GM18499 (cell line): ENCODE data around the gene CCDC24.

Source experiments
- ATAC-seq: cut with Tn5 transposase; IDR thresholded peaks from one replicate; pipeline ENCODE4 v1.9.1; 2021; ENCODE audit warnings: moderate number of reproducible peaks; ENCODE audit not compliant: insufficient read depth, unreplicated experiment

CCDC24 gene

DNA sequence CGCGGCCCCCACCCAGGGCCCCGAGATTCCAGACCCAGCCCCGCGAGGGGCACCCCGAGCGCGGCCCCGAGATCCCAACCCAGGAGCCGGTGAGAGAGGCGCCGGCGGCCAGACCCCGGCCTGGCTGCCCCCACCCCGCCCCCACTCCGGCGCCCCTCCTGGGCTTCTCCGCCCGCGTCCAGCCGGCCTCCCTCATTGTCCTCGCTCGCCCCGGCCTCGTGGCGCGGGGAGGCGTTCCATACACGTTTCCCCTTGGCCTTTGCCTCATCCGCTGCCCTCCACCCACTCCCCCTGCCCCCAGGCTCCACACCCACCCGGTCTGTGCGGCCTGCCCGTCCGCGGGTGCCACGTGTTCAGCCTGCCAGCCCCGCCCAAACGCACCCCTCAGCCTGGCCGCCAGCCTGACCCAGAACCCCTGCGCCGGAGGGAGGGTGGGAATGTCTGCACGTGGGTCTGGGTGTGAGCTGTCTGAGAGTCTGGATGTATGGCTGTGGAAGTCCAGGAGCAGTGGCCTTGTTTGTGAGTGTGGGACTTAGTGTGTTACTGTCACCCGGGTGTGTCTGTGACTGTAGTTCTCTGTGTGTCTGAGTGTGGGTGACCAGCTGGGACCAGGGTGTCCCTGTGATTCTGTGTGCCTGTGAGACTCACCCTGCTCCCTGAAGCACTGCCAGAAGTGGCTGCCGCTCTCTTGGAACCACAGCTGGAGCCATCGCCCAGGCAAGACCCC, 11.7 kb upstream of the CCDC24 start:
- ATAC-seq, result no peak

DNA sequence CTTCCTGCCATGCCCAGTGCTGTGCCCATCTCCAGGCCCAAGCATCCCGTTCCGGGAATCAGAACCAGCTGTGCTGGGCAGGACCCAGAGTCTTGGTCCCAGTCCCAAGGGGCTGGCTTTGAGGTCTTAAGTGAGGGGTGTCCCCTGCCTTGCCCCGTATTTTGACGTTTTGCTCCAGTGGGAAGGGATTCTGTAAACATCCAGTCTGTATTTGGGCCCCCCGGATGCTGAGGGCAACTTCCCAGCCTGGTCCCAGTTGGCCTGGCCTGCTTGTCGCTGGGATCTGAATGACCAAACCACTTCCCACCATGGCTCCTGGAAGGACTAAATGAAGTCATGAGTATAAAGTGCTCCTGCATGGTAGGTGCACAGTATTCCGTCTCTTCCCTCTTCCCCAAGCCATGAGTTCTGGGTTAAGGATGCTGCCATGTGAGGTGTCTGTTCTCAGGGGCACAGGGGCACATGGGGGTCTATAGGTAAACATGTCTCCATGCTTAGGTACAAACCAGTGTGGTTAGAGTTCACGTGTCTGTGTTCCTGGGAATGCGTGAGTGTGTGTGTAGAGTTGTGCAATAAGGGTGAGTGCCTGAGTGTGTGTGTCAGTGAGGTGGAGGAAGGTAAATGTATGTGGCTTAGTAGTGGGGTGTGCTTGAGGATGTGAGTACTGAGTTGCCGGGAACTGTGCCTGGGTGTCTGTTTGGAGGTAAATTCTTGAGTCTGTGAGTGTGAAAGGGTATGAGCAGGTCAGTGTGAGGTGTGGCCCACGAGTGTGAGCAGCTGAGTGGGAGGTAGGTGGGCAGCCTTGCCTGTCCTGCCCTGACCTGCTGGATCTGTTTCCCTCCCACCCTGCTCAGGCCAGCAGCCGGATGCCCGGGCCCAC, 10.9 kb upstream of the CCDC24 start:
- no peak for ATAC-seq

DNA sequence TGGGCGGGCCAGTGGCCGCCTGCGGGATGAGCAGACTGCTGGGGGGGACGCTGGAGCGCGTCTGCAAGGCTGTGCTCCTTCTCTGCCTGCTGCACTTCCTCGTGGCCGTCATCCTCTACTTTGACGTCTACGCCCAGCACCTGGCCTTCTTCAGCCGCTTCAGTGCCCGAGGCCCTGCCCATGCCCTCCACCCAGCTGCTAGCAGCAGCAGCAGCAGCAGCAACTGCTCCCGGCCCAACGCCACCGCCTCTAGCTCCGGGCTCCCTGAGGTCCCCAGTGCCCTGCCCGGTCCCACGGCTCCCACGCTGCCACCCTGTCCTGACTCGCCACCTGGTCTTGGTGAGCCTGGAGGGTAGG, 10.3 kb upstream of the CCDC24 start:
- ATAC-seq, result no peak

DNA sequence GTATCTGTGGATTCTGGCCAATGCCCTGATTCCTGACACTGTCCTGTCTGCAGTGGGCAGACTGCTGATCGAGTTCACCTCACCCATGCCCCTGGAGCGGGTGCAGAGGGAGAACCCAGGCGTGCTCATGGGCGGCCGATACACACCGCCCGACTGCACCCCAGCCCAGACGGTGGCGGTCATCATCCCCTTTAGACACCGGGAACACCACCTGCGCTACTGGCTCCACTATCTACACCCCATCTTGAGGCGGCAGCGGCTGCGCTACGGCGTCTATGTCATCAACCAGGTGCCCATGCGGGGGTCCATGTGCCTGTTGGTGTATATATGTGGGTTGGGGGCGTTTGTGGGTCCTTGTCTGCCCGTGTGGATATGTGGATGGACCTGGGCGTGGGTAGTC, 9.8 kb upstream of the CCDC24 start:
- no peak for ATAC-seq

DNA sequence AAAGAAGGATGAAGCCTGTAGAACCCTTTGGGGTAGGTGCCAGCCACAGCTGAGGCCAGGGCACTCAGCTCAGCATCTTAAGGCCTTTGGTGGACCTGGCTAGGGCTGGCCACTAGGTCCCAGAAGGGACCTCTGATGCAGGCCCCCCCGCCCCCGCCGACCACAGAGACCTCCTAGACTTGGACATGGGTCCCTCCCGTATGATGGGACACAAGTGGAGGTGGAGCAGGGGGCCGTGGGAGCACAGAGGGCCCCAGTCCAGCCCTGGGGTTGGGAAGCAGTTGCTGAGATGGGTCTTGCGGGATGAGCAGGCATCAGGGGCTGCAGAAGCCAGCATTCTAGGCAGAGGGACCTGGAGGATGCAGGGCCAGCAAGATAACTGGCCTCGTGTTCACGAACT, 9.2 kb upstream of the CCDC24 start:
- no peak for ATAC-seq

DNA sequence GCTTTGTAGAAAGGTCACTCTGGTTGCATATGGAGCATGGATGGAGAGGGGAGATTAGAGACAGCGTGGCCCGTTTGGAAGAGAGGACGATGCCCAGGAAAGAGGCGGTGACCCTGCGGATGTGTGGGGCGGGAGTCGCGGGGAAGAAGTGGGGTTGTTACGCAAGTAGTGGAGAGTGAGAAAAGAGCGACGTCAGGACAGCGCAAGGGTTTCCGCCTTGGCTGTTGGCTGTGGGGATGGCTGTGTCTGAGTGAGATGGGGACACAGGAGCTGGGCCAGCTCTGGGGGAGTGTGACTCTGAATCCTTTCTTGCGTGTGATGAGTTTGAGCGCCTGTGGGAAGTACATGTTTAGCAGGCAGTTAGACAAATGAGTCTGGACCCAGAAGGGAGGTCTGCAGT, 8.6 kb upstream of the CCDC24 start:
- ATAC-seq, result no peak

DNA sequence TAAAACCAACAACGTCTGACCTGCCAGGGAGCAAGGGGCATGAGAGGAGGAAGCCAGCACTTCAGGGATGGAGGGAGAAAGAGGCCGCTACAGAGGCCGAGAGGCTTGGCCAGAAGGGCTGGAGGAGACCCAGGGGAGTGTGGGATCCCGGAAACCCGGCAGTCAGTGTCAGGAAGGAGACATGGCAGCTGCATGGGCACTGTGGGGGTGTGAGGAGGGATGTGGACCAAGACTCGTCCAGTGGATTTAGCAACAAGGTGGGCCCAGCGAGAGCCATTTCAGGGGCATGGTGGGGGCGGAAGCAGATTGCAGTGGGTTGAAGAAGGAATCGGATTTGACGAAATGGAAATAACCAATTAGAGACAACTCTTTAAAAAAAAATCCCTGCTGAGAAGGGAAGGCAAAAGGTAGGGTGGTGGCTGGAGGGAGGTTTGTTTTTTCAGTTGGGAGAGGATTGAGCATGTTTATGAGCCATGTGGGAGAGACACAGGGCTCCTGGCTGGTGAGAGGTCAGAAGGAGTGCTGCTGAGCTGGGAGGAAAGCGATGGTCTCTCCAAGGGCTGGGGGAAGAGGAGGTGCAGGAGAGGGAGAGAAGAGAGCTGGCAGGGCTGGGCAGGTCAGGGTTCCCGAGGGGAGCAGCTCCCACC, 8.0 kb upstream of the CCDC24 start:
- no peak for ATAC-seq

DNA sequence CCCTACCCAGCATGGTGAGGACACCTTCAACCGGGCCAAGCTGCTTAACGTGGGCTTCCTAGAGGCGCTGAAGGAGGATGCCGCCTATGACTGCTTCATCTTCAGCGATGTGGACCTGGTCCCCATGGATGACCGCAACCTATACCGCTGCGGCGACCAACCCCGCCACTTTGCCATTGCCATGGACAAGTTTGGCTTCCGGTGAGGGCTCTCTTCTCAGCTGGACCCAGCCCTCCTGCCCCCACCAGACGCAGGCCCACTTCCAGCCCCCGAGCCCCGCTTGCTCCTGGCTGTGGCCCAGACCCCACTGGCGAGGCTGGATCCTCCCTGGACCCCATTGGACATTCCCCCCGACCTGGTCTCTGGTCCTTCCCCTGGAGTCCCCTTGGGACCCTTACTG, 6.5 kb upstream of the CCDC24 start:
- ATAC-seq, result no peak

DNA sequence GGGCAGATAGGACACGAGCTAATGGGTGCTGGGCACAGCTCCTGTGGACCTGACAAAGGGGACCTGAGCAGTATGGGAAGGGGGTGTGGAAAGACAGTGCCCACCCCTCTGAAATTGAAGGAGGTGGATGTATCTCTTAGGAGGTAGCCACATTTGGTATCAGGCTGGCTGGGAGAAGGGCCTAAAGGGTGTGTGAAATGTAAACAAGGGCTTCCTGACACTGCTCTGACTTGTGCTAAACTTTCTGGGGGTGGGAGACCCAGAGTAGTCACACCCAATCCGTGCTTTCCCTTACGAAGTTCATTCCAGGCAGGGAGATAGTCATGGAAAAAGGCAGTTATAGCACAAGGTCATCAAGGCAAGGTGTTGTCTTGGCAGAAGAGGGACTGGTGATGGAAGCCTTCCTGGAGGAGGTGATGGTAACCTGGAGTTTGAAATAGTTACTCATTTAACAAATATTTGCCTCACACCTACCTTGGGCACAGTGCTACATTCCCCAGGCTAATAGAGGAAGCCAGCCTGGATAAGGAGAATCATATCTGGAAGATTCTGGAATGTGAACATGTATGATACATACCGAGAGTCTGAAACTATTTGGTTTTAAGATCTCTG, 5.3 kb upstream of the CCDC24 start:
- ATAC-seq, result no peak

DNA sequence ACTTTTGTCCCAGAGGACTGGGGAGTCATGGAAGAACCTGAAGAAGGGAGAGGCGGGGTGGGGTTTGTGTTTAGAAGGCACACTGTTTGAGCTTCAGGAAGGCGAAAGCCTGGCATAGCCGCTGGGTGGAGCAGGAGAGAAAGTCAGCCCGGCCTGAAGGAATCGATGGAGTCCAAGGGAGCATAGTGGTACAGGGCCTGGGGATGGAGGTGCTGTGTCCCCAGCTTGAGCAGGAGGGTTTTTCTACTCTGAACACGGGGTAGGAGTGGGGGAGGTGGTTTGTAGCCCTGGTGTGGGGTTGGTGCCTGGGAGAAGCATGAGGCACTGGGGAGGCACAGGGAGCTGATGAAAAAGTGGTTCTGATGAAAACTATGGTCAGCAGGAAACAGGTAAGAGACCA, 4.7 kb upstream of the CCDC24 start:
- no peak for ATAC-seq

DNA sequence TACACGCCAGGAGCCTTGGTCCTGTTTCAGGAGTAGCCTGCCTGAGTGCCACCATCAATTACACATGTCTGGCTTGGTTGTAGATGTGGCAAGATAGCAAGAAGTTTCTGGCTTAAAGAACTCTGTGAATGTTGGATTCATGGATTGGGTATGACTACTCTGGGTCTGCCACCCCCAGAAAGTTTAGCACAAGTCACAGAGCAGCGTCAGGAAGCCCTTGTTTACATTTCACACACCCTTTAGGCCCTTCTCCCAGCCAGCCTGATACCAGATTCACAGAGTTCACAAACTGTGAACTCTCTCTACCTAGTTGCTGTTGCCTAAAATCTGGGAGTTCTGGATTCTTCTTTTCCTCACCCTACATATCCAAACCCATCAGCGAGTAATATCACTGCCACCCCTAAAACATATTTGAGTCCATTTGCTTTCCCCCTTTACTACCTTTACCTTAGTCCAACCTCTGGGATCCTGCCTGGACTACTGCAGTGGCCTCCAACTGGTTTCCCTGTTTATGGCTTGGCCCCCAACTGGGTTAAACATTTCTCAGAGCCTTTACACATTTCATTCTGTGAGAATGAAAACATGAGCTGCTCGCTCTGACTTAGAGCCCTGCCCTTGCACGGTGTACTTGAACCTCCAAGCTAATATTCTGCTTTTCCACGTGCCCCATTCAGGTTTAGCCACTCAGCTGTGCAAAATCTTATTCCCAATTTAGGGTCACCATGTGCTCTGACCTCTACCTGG, 4.1 kb upstream of the CCDC24 start:
- no peak for ATAC-seq

DNA sequence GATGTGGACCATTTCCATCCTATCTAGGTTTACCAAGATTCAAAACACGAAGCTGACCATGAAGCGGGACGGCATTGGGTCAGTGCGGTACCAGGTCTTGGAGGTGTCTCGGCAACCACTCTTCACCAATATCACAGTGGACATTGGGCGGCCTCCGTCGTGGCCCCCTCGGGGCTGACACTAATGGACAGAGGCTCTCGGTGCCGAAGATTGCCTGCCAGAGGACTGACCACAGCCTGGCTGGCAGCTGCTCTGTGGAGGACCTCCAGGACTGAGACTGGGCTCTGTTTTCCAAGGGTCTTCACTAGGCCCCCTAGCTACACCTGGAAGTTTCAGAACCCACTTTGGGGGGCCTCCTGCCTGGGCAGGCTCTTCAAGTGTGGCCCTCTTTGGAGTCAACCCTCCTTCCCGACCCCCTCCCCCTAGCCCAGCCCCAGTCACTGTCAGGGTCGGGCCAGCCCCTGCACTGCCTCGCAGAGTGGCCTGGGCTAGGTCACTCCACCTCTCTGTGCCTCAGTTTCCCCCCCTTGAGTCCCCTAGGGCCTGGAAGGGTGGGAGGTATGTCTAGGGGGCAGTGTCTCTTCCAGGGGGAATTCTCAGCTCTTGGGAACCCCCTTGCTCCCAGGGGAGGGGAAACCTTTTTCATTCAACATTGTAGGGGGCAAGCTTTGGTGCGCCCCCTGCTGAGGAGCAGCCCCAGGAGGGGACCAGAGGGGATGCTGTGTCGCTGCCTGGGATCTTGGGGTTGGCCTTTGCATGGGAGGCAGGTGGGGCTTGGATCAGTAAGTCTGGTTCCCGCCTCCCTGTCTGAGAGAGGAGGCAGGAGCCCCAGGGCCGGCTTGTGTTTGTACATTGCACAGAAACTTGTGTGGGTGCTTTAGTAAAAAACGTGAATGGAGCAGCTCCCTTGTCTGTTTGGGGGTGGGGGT, 864 bp upstream of the CCDC24 start:
- ATAC-seq, result no peak

DNA sequence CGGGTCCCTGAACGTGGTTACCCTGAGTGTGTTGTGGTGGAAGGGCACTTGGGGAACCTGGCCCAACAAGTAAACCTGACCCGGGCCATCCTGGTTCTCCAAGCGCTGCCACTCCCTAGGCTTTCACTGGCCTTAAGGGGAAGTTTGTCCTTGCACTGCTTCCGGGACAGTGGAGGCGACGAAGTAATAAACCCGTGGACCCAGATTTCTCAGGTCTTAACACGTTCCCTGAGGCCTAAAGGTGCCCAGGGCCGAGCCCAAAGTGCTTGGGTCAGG, 261 bp upstream of the CCDC24 start:
- no peak for ATAC-seq

DNA sequence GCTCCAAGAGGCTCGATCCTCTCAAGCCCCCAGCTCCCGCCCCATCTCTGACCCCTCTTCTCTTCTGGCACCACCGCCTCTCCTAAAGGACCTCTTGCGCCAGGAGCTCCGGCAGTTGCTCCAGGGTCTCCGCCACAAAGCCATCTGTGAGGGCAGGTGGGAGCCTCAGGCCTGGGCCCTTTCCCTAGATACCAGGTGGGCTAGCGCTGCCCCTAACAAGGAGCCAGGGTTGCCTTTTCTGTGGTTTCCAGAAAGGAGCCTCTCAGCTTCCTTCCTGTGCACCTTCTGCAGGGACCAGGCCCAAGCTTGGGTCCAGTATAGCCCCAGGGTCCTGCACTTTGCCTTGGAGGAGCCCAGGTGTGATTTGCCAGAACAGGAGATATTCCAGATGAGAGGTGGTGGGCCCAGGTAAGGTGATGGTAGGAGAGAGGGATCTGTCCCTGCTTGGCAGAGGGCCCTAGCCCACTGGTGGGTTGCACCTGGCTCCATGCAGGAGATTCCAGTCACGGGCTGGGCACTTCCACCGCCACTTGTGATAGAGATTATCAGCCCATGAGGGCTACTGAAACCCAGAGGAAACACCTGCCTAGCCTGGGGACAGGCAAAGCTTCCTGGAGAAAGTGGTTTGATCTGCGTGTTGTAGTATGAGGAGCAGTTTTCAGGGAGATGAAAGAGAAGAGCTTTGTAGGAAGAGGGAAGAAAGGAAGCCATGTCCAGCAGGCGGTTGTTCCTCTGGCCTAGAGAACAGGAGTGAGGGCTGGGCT, 1.0 kb downstream of the CCDC24 start:
- no peak for ATAC-seq

DNA sequence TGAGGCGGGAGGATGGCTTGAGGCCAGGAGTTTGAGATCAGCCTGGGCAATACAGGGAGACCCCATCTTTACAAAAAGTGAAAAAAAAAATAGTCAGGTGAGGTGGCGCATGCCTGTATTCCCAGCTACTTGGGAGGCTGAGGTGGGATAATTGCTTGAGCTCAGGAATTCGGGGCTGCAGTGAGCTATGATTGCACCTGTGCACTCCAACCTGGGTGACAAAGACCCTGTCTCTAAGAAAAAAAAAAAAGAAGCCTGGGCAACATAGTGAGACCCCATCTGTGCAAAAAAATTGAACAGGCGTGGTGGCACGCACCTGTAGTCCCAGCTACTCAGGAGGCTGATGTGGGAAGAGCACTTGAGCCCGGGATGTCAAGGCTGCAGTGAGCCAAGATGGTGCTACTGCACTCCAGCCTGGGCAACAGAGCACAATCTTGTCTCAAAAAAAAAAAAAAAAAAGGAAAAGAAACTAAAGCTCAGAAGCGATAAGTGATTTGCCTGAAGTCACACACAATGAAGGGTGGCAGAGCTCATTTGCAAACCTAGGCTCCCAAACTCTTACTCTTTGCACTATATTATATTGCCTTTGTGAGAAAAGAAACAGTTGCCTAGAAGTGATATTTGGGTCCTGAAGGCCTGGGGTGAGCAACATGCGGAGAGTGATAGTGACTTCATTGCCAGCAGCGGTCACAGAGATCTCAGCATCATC, 2.0 kb downstream of the CCDC24 start:
- ATAC-seq, result no peak

DNA sequence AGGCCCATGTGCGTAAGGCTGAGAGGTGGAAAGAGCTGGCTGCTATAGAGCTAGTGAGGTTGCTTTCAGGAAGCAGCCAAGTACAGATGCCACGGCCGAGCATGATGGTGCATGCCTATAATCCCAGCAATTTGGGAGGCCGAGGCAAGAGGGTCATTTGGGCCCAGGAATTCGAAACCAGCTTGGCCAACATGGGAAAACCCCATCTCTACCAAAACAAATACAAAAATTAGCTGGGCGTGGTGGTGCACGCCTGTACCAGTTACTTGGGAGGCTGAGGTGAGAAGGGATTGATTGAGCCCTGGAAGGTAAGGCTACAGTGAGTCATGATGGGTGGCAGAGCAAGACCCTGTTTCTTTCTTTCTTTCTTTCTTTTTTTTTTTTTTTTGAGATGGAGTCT, 2.7 kb downstream of the CCDC24 start:
- ATAC-seq, result no peak

DNA sequence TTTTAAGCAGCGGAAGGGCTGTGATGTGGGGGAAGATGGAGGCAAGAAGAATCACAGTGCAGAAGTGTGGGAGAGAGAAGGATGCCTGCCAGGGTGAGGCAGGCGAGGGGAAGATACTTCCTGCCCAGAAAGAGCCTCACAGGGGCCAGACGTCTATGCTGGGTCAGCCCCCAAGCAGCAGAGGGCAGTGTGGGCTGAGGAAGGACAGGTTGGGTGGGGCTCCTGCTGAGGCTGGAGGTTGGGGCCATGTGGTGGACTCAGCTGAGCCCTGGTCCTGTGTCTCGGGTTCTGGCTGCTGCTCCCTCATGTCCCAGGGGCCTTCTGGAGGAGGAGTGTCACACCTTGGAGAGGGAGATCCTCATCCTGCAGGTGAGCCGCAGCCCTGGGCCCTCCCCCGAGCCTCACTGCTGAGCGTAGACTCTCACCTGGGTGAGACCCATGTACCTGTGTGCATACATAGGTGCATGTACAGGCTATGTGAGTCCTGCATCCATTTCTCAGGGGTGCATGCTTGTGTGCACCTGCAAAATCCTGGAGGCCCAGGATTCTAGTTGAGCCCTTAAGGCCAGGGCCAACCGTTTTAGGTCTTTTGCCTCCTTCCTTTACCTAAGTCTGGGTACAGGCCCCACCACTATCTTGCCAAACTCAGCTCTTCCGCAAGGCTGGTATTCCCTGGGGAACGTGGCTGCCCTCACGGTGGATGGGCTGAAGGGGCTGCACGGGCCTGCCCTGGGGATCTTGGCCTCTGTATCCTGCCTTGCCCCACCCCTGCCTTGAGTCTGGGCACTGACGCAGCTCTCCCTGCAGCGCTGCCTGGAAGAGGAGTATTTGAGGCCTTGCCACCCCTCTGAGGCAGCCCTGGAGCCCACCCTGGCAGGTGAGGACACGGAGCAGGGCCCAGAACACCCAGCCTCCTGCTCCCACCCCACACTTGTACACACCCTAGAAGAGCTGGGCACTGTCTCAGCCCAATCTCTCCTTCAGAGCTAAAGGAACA, 3.7 kb downstream of the CCDC24 start:
- no peak for ATAC-seq
